WTC11 (cell line): ENCODE data around the gene DOK3. TPM values are rescaled to one million over a fixed set of nuclear protein-coding genes. Genes with fewer than 3 reads are reported as not detected.

Source experiments
- ATAC-seq: fragments of 200-7000 bp; cut with Tn5 transposase; 2 replicates; pipeline ENCODE4 v1.10.0; 2021; ENCODE audit warnings: mild to moderate bottlenecking, moderate library complexity
- CTCF ChIA-PET: fragments of 300-600 bp; sonication (Branson Sonifier 250); formaldehyde crosslinking; loops from one replicate; lab custom pipeline; 2021; ENCODE audit warnings: antibody characterized with exemption; lab: Charles Lee
- POLR2A ChIA-PET: fragments of 350-600 bp; sonication (Branson Sonifier 250); formaldehyde crosslinking; loops from one replicate; lab custom pipeline; 2021; ENCODE audit warnings: antibody characterized with exemption; lab: Charles Lee
- DNase-seq: peaks from one replicate; pipeline ENCODE4 v3.0.0; 2021; ENCODE audit warnings: low spot score
- H3K27ac Mint-ChIP-seq: 2 replicates; pipeline ENCODE4 v1.8.0; 2021; ENCODE audit warnings: mixed read lengths
- H3K27me3 Mint-ChIP-seq: 2 replicates; pipeline ENCODE4 v1.8.0; 2021; ENCODE audit warnings: low read depth, mild to moderate bottlenecking, moderate library complexity, mixed read lengths
- H3K36me3 Mint-ChIP-seq: 2 replicates; pipeline ENCODE4 v1.8.0; 2021; ENCODE audit warnings: mixed read lengths
- H3K4me1 Mint-ChIP-seq: 2 replicates; pipeline ENCODE4 v1.8.0; 2022; ENCODE audit warnings: mixed read lengths
- H3K4me3 Mint-ChIP-seq: 2 replicates; pipeline ENCODE4 v1.8.0; 2021; ENCODE audit warnings: mild to moderate bottlenecking, moderate library complexity, mixed read lengths
- H3K9me3 Mint-ChIP-seq: 2 replicates; pipeline ENCODE4 v1.8.0; 2021; ENCODE audit warnings: mixed read lengths
- ARID4B ChIP-seq: sonication (generic); formaldehyde crosslinking; IDR thresholded peaks from 2 replicates; pipeline ENCODE4 v1.8.0; 2023; ENCODE audit warnings: missing genetic modification reagents, mild to moderate bottlenecking, borderline replicate concordance
- ATF1 ChIP-seq: sonication (generic); formaldehyde crosslinking; IDR thresholded peaks from 2 replicates; pipeline ENCODE4 v1.8.1; 2023; ENCODE audit warnings: mild to moderate bottlenecking, moderate library complexity, missing genetic modification reagents
- NFE2L1 ChIP-seq: sonication (generic); formaldehyde crosslinking; IDR thresholded peaks from 2 replicates; pipeline ENCODE4 v1.8.1; 2023; ENCODE audit warnings: missing genetic modification reagents
- ZNF396 ChIP-seq: fragments of 250-450 bp; sonication (Bioruptor Pico); IDR thresholded peaks from 2 replicates; pipeline ENCODE4 v1.8.0; 2021; ENCODE audit warnings: mild to moderate bottlenecking, moderate library complexity, borderline replicate concordance
- ZNF532 ChIP-seq: fragments of 250-450 bp; sonication (Bioruptor Pico); IDR thresholded peaks from 2 replicates; pipeline ENCODE4 v1.9.0; 2021; ENCODE audit warnings: mild to moderate bottlenecking, borderline replicate concordance
- total RNA-seq: library from RNA; stranded (reverse); gene quantifications from 3 replicates; pipeline ENCODE4 v1.2.3, GENCODE V29; 2021
- TF ChIP-seq, protein P1 (sequence below): fragments of 250-450 bp; sonication (Bioruptor Pico); IDR thresholded peaks from 2 replicates; pipeline ENCODE4 v1.8.0; 2021; ENCODE audit warnings: mild to moderate bottlenecking
- TF ChIP-seq, protein P2 (sequence below): sonication (generic); formaldehyde crosslinking; IDR thresholded peaks from 2 replicates; pipeline ENCODE4 v1.8.1; 2023; ENCODE audit warnings: mild to moderate bottlenecking, missing genetic modification reagents
- TF ChIP-seq, protein P3 (sequence below): sonication (generic); formaldehyde crosslinking; IDR thresholded peaks from 2 replicates; pipeline ENCODE4 v1.8.1; 2023; ENCODE audit warnings: mild to moderate bottlenecking, missing genetic modification reagents, moderate library complexity

The DOK3 gene
- total RNA-seq, 1 experiment from 2014 or later = 9.9 TPM

GRCh38 chr5:177536386-177536785 lies 26.8 kb upstream of the DOK3 start:
- CTCF ChIA-PET = interaction anchor here (0.7 kb wide), 1 partner anchor 15 kb away, joined by 3 read pairs; no protein-coding TSS in a partner anchor
- H3K27me3 Mint-ChIP-seq = no peaks in the 10 kb centered on the region
- no peak for DNase-seq

More at GRCh38 chr5:177536386-177536785, 26.8 kb upstream of the DOK3 start:
- TF ChIP-seq ATF1 (CRISPR knock-in tag) (no peak), ARID4B (CRISPR knock-in tag) (no peak), ZNF396 (CRISPR knock-in tag) (no peak), ZNF532 (no peak), NFE2L1 (CRISPR knock-in tag) (no peak)
- TF ChIP-seq, protein P1, sequence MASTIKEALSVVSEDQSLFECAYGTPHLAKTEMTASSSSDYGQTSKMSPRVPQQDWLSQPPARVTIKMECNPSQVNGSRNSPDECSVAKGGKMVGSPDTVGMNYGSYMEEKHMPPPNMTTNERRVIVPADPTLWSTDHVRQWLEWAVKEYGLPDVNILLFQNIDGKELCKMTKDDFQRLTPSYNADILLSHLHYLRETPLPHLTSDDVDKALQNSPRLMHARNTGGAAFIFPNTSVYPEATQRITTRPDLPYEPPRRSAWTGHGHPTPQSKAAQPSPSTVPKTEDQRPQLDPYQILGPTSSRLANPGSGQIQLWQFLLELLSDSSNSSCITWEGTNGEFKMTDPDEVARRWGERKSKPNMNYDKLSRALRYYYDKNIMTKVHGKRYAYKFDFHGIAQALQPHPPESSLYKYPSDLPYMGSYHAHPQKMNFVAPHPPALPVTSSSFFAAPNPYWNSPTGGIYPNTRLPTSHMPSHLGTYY (CRISPR knock-in tag) = no peak
- TF ChIP-seq, protein P2, sequence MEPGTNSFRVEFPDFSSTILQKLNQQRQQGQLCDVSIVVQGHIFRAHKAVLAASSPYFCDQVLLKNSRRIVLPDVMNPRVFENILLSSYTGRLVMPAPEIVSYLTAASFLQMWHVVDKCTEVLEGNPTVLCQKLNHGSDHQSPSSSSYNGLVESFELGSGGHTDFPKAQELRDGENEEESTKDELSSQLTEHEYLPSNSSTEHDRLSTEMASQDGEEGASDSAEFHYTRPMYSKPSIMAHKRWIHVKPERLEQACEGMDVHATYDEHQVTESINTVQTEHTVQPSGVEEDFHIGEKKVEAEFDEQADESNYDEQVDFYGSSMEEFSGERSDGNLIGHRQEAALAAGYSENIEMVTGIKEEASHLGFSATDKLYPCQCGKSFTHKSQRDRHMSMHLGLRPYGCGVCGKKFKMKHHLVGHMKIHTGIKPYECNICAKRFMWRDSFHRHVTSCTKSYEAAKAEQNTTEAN (CRISPR knock-in tag) = no peak
- TF ChIP-seq, protein P3, sequence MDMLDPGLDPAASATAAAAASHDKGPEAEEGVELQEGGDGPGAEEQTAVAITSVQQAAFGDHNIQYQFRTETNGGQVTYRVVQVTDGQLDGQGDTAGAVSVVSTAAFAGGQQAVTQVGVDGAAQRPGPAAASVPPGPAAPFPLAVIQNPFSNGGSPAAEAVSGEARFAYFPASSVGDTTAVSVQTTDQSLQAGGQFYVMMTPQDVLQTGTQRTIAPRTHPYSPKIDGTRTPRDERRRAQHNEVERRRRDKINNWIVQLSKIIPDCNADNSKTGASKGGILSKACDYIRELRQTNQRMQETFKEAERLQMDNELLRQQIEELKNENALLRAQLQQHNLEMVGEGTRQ (CRISPR knock-in tag) = no peak
- POLR2A ChIA-PET = no interaction called here
- Mint-ChIP-seq H3K4me3 (no peak overlapping the region), H3K36me3 (peaks cover 36% of the 10 kb centered on the region), H3K9me3 (no peaks in the 10 kb centered on the region), H3K4me1 (no peaks in the 10 kb centered on the region), H3K27ac (no peak overlapping the region)
- no peak for ATAC-seq
